GM18499 (cell line): ENCODE measurements around the gene TOGARAM1.
"Not testable (repeated sequence)": the region's sequence is repeated elsewhere in the genome, so short reads cannot be mapped to it uniquely, and the experiment has no call there.

Source experiments
- ATAC-seq: cut with Tn5 transposase; IDR thresholded peaks from one replicate; pipeline ENCODE4 v1.9.1; 2021; ENCODE audit warnings: moderate number of reproducible peaks; ENCODE audit not compliant: insufficient read depth, unreplicated experiment

The TOGARAM1 gene

GRCh38 chr14:45081096-45081495 lies 119.1 kb downstream of the TOGARAM1 start:
- not testable (repeated sequence) for ATAC-seq

GRCh38 chr14:45082420-45082819 lies 120.4 kb downstream of the TOGARAM1 start:
- ATAC-seq: no peak

GRCh38 chr14:45083617-45083975 lies 121.6 kb downstream of the TOGARAM1 start:
- ATAC-seq: no peak

- peak; percentile 84 for ATAC-seq
These were observed 122.2 kb downstream of the TOGARAM1 start, which contains the start of gene PRPF39 for GRCh38 chr14:45083976-45084722. Gene PRPF39, plus strand, starts transcription at chr14:45084116. Its CDS starts 11,124 bp downstream, at chr14:45095240.

- ATAC-seq: no peak
These were observed 123.0 kb downstream of the TOGARAM1 start for GRCh38 chr14:45084946-45085346.

- ATAC-seq: peak; percentile 82
These were observed 127.8 kb downstream of the TOGARAM1 start for GRCh38 chr14:45089813-45090212.

- ATAC-seq: no peak
These were observed 129.7 kb downstream of the TOGARAM1 start for GRCh38 chr14:45091710-45092109.

- no peak for ATAC-seq
These were observed 132.3 kb downstream of the TOGARAM1 start for GRCh38 chr14:45094275-45094674.

GRCh38 chr14:45095143-45095542 lies 133.2 kb downstream of the TOGARAM1 start:
- no peak for ATAC-seq

GRCh38 chr14:45096218-45096617 lies 134.2 kb downstream of the TOGARAM1 start:
- no peak for ATAC-seq

- ATAC-seq: no peak
These were observed 141.8 kb downstream of the TOGARAM1 start for GRCh38 chr14:45103806-45104205.

GRCh38 chr14:45104561-45104960 lies 142.6 kb downstream of the TOGARAM1 start:
- ATAC-seq: no peak

- no peak for ATAC-seq
These were observed 151.1 kb downstream of the TOGARAM1 start for GRCh38 chr14:45112896-45113781.

- no peak for ATAC-seq
These were observed 152.3 kb downstream of the TOGARAM1 start for GRCh38 chr14:45114327-45114726.

- no peak for ATAC-seq
These were observed 156.6 kb downstream of the TOGARAM1 start for GRCh38 chr14:45118594-45118993.

- ATAC-seq: no peak
These were observed 158.1 kb downstream of the TOGARAM1 start for GRCh38 chr14:45120096-45120495.

- no peak for ATAC-seq
These were observed 161.3 kb downstream of the TOGARAM1 start for GRCh38 chr14:45123271-45123670.
